NCI-H1417 treated with DMSO at 0.1 percent for 48 hours (cell line): ENCODE results near the gene TNK2.
"Not testable (repeated sequence)": the region's sequence is repeated elsewhere in the genome, so short reads cannot be mapped to it uniquely, and the experiment has no call there.

Source experiments
- DNase-seq: peaks from one replicate; lab custom pipeline; 2025; lab: John Stamatoyannopoulos, UW

TNK2 gene

DNA sequence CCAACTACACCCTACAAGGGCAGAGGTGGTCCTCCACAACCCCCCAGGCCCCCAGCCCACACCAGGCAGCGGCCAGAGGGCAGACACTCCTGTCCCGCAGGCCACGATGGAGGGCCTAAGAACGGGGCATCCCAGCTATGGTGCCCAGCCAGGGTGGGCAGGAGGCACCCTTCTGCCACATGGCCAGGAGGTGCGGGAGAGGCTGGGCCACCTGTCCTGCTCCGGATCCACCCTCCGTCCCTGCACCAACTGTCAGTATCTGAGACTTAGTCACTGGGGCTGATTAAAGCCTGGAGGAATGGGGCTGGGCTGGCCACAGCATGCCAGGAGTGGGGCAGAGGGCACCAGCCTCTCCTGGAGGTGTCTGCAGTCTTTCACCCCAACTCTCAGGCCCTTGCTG is 37.9 kb downstream of the TNK2 start:
- no peak for DNase-seq

DNA sequence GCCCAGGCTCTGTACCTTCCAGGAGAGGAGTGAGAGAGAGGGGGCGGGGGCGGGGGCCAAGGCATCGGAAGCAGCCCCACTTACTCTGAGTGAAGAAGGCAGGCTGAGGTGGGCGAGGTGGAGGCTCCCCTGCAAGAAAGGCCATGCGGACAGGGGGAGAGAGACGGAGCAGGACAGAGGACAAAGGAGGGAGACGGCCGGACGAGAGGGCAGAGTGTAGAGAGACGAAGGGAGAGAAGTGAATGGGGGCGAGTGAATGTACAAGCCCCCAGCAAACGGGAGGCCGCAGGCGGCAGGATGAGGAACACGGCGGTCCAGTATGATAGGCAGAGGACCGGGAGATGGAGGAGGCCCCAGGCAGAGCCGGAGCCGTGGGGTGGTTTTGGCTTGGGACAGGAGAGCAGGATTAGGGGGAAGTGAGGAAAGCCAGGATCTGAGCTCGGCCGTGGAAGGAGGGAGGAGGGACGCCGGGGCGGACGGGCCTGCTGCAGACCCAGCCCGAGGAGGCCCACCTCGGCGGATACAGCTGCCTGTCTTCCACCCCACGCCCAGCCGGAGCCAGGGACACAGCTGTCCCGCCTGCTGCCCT is 38.8 kb downstream of the TNK2 start:
- no peak for DNase-seq

DNA sequence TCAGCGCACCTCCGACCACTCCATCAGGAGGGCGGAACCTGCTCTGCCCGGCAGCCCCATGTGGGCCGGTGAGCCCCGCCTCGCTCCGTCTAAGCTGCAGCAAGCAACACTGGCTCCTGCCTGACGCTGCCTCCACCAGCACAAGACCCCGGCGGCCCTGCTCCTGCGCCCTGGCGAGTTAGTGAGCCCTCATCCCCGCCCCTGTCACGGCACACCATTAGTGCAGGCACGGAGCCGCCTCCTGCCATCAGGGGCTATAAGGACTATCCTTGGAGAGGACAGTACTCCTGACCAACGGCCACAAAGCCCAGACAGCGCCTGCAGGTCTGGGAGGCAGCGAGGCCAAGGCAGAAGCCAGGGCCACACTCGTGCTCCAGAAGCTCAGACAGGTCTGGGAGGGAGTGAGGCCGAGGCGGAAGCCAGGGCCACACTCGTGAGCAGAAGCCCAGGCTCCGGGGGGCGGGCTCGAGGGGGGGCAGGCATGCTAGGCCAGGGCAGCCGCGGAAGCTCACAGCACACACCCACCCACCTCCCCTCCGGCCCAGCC is 39.4 kb downstream of the TNK2 start:
- DNase-seq: no peak

DNA sequence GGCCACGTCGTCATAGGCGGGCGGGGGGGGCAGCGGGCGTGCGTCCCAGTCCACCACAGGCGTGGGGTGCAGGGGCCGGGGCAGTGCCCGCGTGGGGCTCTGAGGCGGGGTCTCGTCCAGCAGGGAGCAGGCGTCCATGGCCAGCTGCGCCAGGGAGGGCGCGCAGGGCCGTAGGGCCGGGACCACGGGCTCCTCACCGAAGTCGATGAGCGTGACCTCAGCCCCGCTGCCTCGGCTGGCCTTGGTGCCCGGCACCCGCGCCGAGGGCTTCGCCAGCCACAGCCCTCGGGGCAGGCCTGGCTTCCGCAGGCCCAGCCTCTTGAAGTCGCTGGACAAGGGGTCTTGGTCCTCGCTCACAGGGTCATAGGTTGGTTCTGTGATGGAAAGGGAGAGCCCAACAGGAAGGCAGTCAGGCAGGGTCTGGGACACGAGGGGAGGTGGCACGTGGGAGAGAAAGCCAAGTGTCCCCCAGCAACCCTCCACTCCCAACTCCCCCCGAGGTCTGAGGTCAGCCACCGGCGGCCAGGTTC is 40.0 kb downstream of the TNK2 start:
- DNase-seq: no peak

DNA sequence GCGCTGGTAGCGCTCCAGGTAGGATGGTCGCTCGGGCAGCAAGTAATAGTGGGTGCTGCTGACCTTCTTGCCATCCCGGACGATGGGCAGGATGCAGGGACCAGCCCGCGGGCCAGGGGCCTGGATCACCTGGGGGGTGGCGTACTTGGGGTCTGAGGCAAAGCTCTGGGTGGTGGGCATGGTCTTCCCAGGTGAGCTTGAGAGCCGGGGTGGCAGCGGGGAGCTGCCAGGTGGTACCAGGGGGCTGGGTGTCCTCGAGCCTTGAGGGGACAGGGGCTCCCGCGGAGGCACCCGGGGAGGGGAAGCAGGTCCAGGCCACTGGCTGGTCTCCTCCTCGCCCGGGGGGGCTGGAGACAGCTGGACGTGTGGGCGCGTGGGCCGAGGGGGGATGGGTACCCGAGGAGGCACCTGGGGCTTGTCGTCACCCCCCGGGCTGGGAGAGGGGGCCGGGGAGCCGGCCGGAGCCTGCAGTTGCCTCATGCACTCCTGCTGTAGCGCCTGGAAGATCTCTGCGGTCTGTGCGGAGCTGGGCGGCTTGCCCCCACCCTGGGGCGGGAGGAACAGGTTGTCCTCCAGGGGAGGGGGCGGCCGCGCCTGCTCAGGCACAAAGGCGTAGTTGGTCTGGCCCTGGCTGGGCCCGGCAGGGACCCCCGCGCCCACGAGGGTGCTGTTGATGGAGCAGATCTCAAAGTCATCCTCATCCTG is 40.6 kb downstream of the TNK2 start:
- DNase-seq: no peak

DNA sequence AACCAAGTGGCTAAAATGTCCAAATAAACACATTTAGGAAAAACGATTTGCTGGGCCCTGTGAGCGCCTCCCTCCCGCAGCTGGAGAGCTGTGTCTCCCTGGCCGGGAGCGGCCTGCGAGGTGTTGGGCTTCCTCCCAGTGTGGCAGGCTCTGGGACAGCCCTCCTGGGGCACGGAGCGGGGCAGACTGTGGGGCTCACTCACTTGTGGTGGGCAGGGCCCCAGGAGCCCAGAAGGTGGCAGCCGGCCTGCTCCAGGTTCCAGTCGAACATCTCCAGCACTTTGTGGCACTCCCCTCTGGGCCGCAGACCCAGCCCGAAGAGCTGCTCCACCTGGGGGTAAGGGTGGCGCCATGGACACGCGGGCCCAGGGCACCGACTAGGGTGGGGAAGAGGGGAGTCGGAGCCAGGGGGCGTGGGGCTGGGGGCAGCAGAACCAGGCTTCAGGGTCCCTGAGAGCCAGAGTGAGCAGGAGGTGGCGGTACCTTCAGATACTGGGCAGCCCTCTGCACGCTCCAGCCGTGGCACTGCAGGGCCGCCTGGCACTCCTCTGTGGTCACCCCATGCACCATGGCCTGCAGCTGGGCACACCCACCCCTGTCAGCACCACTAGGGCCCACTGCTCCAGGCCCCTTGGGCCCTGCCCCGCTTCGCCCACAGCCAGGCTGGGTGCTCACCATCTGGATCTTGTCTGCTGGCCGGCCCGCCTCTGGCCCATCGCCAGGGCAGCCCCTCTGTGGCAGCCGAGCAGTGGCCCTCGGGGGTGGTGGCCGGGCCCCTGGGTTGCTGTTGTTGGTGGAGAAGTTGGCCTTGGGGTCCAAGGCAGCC is 41.5 kb downstream of the TNK2 start:
- no peak for DNase-seq

DNA sequence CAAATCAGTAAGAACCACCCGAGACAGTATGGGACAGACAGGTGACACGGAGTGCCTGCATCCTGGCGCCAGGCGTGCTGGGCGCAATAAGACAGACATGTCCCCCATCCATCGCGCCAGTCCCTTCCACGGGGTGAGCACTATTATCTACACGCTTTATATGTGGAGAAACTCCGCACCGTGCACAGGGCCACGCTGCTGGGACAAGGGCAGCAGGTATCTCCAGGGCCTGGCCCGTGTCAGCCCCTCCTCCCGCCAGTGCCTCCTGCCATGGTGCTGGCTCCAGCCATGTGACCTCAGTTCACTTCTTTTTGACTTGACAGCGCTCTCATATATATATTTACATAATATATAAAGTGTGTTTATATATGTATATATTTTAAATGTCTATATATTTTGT is 42.6 kb downstream of the TNK2 start:
- DNase-seq: no peak

DNA sequence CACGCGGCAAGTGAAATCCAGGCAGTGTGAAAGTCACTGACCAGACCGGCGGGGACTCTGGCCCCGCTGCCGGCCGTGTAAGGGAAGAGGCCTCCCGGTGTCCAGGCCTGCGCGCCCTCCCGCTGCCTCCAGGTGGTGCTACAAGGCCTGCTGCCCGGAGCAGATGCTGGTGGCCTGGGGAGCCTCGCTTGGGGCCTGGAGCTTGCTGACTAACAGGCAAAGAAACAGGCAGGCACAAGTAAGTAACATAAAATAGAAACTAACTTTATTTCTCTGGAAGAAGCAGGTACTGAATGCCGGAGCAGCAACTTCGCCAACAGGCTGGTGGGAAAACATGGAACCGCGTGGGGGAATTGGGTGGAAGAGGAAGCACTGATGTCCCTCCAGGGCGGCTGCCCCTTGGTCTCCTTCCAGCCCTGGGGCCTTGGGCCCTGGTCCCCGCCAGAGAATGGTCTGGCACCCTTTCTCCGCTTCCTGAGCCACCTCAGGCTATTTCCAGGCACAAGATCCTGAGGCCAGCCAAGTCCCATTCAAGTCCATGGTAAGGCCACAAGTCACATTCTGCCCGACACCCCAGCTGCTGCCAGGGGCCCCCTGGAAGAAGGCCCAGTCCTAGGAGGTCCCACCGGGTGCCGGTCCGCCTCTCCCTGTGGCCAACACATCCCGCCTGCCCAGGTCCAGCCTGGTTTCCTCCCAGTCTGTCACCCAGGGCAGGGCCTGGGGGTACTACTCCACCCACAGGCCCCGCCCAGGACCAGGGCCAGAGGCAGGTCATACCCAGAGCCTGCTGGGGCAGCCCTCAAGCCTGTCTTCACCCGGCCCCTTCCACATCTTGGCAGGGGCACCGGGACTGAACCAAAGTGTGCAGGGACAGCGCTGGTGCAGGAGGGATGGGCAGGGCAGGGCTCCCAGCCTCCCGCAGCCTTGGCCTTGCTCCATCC is 45.0 kb downstream of the TNK2 start:
- no peak for DNase-seq

DNA sequence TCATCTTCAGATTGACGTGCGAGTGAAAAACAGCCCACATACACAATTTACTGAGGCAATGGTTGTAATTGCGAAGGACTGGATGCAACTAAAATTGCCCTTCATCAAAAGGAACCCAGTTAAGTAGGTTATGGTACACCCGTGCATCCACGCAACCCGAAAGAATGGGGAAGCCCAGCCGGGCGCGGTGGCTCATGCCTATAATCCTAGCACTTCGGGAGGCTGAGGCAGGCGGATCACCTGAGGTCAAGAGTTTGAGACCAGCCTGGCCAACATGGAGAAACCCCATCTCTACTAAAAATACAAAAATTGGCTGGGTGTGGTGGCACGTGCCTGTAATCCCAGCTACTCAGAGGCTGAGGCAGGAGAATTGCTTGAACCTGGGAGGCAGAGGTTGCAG is 46.0 kb downstream of the TNK2 start:
- DNase-seq: not testable (repeated sequence)

DNA sequence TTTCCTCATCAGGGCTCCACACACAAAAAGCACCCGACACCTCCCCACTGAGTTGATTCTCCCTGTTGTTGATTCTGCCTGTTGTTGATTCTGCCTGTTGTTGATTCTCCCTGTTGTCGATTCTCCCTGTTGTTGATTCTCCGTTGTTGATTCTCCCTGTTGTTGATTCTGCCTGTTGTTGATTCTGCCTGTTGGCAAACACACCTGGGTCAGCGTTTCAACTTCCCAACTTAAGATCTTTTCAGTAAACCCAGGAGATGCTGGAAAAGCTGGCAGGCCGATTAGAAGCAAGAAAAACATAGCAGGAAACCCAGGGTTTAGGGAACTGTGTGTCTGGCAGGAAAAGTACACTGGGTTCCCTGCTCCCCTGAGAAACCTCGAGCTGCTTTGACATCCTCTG is 47.9 kb downstream of the TNK2 start:
- DNase-seq: no peak

DNA sequence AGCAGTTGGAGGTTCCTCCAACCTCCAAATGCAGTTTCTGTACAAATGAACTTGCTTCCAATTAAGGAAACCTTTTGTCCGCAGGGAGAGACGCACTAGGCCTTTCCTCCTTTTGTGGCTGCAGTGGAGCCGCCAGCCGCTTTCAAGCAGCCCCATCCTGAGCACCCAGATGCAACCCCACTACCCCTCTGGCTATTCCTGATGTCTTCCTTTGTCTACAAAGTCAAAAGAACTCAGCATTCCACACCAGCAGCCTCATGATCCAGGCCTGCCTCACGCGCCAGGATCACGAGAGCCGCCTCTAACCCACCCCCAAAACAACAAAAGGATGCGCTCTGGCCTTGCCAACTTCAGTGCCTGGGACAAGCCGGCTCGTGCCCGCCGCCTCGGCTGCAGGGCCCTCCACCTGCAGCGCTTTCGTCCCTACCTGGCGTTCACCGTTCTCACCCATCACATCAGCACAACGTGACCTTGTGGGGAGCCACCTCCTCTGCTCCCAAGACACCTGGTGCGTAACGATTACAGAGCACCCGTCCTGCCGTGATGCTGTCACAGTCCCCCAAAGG is 48.4 kb downstream of the TNK2 start:
- DNase-seq: no peak

DNA sequence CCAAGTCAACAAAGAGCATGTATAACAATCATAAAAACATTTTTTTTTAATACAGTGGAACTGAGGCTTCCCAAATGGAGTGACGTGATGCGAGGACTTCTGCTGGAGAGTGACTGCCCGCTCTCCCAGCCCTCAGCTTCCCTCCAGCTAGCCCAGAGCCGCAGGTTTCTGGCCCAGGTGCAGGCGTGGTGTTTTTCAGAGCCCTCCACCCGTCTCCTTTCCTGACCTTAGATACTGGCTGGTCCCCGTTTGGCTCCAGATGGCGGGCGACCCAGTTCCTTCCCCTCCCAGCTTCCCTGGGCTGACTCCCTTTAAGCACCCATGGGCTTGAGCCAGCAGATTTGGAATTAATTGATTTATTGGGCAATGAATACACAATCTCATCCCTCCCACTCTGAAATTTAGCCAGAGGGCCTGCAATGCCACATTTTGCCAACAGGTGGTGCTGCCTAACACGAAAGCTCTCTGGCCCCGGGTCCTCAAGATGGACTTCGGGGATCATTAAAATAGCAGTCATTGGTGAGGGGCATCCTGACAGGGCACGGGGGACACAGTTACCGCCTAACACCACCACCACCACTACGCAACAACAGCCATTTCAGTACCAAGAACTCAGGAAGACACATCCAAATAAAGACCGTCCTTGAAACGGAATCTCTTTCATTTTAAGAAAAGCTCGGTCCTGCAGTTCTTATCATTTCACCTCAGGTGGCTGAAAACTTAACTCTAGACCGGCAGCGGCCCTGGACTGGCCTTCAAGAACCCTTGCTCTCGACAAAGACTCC is 49.1 kb downstream of the TNK2 start:
- no peak for DNase-seq

DNA sequence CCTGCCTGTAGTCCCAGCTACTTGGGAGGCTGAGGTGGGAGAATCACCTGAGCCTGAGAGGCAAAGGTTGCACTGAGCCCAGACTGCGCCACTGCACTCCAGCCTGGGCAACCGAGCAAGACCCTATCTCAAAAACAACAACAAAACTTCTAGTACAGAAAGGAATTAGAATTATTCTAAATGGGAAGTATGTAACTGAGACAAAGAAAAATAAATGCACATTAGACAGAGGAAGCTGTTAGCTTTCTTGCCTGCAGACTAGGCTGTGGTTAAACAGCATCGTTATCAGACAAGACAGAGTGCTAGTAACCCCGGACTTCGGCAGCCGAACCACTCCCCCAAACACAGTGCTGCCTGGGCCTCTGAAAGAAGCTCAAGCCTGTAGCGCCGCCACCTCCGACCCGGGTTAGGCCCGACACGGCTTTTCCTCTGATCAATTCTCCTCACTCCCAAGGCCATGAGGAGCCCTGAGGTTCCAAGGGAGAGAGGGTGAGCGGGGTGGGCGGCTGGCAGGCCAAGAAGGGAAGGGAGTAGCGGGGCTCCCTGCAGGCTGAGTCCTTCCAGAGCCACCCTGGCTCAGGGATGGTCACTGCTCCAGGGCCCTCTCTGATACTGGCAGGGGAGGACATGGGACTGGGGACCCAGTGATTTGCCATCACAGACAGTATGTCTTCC is 51.8 kb downstream of the TNK2 start:
- no peak for DNase-seq

DNA sequence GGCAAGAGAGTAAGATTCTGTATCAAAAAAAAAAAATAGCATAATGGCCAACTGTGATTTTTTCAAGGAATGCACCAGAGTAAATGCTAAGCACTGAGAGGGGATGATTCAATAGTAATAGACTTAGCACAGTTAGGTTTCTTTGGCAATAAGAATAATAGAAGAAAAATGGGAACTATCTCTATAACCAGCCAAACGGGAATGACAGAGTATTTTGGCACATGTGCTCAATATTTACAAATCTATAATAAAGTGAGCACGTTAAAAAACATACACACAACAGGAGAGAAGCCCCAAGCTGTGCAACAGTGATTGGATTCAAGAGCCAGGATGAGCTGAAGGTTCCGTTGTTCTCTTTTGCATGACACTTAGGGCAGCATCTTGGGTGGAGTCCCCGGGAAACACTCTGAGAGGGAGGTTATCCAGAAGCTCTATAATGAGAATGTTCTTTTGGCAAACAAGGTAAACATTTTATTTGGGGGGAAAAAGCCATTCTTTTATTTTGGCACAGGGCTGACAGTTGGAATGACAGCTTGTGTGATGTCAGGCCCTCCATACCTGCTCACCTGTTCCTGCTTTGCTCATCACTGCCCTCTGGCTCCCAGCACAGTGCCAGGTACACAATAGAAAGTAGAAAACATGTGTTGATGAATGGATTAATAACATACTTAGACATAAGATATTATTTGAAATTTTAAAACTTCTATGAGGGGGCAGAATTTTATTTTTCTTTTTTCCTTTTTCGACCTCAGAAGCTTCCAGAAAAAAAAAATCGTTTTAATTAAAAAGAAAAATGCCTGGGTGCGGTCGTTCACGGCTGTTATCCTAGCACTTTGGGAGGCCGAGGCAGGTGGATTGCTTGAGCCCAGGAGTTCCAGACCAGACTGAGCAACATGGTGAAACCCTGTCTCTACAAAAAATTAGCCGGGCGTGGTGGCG is 52.6 kb downstream of the TNK2 start:
- no peak for DNase-seq

DNA sequence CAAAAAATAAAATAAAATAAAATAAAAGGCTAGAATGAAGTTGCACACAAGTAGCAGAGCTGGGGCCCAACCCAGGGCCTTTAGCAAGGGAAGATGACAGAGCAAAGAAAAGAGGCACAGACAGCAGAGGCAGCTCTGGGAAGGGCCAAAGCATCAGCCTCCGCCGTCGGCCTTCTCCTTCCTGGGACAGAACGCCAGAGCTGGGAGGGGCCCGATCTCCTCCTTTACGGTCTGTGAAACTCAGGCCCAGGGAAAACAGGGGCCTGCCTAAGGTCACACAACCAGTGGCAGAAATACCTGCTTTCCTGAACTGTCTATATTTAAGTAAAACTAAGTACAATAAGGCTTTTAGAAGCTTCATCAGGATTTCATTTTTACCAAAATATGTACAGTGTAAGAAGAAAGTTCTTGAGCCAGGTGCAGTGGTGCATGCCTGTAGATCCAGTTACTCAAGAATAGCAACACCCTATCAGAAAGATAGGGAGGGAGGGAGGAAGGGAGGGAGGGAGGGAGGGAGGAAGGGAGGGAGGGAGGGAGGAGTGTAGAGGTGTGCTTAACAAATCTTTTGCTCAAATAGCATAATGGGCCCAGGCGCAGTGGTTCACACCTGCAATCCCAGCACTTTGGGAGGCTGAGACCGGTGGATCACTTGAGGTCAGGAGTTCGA is 53.6 kb downstream of the TNK2 start:
- no peak for DNase-seq

DNA sequence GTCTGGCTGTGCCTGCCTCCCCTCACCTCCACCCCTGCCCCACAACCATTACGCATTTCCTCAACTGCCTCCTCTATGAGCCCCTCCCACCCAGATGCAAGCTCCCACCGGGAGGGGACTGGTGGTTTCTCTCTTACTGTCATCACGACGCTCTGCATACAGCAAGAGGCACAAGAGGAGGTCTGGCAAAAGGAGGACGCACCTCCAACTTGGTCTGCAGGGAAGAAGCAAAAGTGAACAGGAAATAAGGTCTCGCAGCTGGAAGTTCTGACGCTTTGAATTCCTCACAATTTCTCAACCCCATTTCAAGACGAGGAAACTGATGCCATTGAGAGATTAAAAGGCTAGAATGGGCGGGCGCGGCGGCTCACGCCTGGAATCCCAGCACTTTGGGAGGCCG is 54.4 kb downstream of the TNK2 start:
- no peak for DNase-seq

DNA sequence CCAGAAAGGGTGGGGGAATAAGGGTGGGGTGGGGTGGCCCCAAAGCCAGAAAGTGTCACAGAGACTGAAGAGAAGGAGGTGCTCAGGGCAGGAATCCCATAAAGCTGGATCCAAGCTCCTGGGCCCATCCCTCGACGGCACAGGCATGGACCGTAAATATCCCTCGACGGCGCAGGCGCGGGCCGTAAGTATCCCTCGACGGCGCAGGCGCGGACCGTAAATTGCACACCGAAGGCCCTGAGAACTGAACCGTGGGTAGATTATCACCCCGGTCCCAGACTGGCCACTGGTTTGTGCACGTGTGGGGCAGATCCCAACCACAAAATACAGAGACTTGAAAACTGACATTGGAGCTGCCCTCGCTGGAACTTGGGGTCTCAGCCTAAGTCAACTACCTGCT is 55.3 kb downstream of the TNK2 start:
- no peak for DNase-seq

DNA sequence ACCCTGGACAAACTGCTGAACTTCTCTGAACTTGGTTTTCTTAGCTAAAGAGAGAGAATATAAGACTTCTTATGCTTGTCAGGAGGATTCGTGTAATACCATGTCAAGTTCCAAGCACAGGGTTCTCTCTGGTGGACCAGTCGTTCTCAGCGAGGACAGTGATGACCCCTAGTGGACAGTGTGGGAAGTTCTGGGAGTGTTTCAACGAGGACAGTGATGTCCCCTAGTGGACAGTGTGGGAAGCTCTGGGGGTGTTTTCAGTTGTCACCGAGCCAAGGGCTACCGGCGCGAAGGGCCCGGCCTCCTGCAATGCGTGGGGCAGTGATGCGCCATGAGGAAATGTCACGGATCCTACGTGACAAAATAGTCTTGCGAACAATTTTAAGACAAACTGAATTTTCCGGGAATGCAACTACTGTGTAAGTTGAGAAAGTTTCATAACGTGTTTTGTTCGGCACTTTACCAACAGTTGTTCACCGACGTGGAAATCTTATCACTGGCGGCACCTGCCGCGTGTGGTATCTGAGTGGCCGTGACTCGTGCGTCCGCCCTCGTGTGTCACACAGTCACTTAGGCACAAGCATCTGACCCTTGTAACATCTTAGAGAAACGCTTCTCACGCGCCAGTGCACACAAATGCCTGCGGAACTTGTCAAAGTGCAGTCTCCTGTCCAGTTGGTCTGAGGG is 57.4 kb downstream of the TNK2 start:
- DNase-seq: peak; percentile 82
